Activated CD4-positive, alpha-beta T cell treated with anti-CD3 and anti-CD28 coated beads for 24 hours (primary cell): ENCODE results near the gene NDUFB8.
"Not testable (repeated sequence)": the region's sequence is repeated elsewhere in the genome, so short reads cannot be mapped to it uniquely, and the experiment has no call there.

Experiments used
- DNase-seq, 2 donors: peaks; one replicate each; pipeline ENCODE4 v3.0.0-alpha.2; 2020; ENCODE audit warnings: low read depth in 2 of 2

The NDUFB8 gene

DNA sequence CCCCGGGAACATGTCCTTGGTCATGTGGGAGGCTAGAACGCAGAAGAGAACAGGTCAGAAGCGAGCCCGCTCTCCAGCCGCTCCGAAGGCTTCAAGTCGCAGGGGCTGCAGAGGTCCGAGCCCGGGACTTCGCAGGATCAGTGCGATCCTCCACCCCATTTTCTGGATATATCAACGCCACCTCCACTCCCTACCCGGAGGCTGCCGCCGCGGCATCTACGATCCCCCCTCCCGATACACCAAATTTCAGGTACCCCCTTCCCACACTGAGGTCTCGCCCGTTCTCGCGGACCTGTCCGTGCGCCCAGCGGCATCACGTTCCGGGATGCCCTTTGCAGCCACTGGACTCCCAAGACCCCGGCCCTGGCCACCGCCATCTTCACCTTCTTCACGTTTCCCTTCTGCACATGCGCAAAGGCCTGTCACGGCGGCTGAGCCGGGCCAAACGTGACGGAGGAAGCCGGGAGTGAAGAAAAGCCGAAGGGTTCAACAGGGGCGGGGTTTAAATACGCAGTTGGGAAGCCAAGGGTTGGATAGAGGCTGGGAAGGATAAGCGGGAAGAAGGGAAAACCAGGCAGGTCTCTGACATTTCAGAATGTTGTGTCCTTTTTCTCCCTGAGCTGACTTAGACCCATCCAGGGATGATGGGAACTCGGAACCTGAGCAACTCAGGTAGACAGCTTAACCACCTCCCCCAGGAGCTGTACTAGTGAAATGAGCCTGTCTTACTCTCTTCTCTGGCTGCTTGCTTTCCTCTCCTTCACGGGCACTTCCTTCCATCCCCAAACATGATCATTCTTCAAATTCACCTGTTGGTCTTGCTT lies at the start of gene NDUFB8:
Gene NDUFB8, minus strand, starts transcription at position 397 of the 824 bp plus-strand sequence. Its CDS starts 20 bp downstream, at position 377.
- peak; percentile 83 to 84 for DNase-seq

DNA sequence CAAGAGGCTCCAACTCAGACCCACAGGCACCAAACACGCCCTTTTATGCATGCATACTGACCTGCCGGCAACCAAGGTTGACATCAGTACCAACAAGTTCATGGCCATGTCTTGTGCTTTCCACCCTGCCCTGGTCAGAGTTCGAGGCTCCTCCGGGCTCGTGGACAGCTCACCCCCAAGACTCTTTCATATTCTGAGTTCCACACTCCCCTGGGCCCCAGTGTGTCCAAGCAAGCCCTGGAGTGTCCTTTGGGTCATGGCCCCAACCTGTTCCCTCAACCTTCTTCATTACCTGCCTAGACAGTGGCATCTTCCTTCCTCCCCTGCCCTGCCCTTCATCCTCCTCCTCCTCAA lies 46.6 kb upstream of the NDUFB8 start:
- DNase-seq: no peak

DNA sequence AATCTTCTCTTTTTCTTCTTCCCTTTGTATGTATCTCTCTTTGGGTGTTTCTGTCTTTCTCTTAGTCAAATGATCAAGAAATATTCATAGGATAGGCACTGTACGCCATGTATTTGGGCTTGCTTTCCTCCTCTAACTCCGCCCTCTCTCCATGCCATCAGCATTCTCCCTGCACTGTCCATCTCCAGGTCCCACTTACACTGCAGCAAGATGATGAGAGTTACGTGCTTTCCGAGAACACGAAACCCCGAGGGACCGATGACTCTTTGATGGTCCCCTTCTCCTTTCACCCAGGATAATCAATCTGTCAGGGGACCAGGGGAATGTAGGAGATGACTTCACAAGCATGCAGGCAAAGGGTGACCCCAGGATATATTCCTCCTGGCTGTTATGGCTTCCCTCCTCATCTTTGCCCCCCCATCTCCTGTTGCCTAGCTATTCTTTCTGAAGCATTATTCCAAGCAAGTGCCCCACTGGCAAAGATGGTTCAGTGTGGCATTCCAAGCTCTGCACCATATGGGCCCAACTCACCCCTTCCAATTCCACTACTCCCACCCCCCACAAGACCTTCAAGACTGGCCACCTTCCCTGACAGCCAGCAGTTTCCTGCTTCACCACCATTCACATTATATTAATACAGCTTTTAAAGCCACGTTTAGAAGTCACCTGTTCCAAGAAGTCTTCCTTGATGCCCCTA lies 46.1 kb upstream of the NDUFB8 start:
- DNase-seq: no peak

DNA sequence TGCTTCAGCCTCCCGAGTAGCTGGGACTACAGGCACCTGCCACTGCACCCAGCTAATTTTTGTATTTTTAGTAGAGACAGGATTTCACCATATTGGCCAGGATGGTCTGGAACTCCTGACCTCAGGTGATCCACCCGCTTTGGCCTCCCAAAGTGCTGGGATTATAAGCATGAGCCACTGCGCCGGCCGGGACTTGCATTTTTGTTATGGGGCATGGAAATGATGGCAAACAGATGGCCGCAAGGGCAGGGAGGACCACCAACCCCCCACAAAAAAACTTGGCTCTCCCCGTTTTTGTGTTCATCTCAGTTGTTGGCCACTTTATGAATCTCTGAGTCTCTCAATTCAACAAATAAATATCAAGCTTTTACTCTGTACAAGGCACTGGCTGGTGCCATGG lies 45.5 kb upstream of the NDUFB8 start:
- not testable (repeated sequence) for DNase-seq

DNA sequence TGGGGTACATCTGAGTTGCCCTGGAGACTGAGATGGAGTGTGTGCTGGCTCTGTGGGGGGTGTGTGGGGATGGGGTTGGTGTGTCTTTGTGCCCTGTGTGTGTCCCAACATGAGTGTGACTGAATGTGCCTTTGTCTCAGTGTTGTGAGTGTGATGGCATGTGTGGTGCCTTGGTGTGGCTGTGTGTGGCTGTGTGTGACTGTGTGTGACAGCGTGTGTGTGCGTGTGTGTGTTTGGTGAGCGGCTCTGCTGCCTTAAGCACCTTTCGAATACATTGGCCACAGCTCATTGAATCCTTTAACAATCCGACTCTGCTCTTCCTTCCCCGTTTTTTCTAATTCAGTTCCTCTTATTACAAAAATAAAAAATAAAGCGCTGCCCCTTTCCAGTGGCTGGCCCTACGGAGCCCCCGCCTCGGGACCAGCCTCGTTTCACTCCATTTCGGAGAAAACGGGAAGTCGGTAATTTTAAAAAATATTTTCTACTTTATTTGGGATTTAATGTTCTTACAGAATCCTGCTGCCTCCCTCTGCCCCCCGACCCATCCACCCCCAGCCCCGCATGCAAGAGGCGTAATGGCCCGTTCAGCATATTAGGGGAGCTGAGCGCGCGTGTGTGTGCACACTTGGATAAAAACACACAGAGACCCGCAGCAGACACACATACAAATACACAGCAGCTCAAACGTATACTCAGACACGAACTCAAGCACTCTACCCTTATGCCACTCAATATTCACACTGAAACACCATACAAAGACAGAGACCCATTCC lies 41.6 kb upstream of the NDUFB8 start:
- DNase-seq: no peak

DNA sequence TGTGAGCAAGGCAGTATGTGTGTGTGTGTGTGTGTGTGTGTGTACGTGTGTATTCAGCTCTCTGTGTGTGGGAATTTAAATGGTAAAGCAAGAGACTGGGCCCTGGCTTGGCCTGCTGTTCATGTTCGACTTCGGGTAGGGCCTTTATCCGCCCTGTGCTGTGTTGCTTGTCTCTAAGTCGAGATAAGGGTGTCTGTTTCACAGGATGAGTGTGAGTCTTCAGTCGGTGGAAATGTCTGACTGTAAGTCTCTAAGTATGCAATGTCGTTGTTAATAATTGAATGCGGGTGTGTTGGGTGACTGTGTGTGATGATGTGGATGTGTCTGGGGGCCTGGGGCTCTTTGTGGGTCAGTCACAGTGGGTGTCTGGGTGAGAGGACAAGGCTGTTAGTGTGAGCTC lies 40.8 kb upstream of the NDUFB8 start:
- DNase-seq: no peak

DNA sequence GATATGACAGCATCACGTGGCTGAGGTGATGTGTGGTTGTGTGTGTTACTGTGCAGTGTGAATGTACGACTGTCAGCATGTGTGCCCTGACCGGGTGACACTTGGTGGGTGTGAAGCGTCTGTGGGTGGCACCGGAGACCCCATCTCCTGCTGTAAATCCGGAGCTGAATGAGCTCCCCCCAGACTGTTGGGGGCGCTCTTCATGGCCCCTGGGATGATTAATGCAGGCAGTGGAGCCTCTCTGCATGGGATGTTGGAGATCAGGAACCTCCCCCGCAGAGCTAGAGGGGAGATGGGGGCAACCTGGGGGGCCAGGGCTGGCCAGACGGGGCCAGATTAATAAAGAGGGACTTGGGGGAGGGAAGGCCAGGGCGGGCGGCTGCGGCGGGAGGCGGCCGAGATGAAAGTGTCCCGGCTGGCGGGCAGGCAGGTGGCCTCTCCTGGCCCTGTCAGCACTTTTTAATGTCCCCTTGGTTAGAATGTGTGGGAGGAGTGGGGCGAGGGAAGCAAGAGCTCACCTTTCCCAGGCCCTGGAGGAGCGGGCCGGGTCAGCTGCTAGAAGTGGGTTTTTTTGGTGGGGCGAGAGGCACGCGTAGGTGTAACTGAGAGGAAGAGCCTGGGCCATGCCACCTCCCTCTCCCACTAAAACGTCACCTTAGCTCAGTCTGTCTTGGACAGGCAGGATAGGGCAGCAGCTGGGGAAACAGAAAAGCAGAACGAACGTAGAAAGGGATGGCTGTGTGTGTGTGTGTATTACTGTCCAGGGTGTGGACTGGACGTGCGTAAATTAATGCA lies 40.2 kb upstream of the NDUFB8 start:
- no peak for DNase-seq

DNA sequence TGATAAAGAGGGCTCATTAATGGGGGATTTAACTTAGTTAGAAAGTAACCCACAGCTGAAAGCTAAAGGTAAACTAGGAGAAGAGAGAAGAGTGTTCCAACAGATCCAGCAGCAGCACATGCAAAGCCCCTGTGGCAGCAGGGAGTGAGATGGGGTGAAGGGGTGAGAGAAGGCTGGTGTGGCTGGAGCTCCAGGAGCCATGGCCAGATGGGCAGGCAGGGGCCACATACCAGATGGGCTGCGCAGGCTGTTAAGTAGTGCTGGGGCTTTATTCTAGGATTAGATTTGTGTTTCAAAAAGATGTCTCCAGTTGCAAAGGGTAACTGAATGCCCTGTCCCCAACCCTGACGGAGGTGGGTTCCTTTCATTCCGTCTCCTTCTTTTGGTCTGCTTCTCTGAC lies 39.2 kb upstream of the NDUFB8 start:
- DNase-seq: no peak

DNA sequence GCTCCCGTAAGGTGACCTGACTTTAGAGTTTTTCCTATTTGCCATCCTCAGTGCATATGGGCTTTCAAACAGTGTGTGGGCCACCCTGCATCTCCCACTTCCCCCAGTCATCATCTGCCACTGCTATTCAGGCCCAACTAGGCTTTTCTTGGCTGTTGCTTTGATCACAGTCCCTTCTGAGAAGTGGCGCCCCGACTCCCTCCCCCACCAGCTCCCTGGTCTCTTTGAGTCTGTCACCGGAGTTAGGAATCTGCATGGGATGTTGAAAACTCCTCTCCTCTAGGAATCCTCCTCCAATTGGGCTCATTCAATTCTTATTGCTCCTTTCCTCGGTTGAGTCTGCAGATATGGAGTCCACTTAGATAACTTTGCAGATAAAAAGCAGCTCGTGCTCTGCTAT lies 38.2 kb upstream of the NDUFB8 start:
- DNase-seq: no peak

DNA sequence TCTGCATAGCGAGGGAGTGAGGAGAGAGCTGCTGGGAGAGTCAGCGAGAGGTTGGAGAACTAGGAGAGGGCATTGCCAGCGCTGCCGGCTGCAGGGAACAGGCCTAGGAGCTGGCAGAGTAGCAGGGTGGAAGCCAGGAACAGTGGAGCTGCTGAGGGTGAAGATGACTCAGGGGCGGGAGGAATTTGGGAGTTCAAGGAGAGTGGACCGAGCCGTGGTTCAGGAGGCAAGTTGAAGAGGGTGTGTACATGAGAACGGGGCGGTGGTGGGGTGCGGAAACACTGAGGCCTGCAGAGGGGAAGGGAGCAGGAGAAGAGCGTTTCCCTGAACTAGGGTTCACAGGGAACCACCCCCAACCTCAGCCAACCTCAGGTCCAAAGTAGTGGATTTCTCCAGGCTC lies 37.6 kb upstream of the NDUFB8 start:
- DNase-seq: no peak

DNA sequence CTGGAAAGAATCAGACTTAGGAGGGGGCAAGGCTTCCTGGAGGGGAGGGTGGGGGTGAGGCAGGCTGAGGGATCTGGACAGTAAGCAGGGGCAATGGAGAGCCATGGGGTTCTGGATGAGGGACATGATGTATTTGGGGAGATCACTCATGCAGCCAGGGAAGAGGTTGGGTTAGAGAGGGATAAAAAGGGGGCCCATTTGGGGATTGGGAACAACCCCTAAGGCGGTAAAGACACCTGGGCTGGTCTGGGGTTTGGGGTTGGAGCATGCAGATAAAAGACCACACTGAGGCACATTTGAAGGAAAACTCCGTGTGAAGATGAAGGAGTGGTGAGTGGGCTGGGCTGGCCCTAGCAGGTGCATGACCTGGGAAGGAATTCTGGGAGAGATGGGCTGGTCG lies 36.9 kb upstream of the NDUFB8 start:
- DNase-seq: no peak

DNA sequence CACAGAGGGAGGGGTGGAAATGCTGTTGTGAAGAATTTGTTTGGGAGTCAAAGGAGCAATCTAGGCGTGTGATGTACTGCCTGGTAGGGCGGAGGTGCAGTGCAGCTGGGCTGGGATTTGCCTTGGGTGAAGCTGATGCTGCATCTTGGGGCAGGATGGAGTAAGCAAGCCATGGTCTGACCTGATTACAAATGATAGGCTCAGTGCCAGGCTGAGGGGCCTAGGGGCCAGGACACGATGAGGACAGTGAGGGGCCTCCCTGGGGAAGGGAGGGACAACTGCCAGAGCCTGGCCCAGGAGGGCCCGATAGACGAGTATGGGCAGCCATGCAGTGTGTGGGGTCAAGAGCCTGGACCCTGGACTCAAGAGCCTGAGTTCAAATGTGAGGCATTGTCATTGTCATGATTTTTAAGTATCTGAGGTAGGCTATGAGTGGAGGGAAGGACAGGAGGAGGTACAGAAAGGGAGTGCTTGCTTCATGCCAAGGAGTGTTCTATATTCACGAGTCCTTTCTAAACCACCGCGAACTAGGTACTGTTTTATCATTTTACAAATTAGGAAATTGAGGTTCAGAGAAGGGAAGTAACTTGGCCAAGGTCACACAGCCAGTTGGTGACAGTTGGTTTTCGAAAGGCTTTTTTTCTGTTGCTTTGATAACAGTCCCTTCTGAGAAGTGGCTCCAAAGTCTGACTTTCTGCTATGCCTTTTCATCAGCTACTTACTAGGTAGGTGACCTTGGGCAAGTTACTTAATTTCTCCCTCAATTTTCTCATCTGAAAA lies 35.7 kb upstream of the NDUFB8 start:
- no peak for DNase-seq

DNA sequence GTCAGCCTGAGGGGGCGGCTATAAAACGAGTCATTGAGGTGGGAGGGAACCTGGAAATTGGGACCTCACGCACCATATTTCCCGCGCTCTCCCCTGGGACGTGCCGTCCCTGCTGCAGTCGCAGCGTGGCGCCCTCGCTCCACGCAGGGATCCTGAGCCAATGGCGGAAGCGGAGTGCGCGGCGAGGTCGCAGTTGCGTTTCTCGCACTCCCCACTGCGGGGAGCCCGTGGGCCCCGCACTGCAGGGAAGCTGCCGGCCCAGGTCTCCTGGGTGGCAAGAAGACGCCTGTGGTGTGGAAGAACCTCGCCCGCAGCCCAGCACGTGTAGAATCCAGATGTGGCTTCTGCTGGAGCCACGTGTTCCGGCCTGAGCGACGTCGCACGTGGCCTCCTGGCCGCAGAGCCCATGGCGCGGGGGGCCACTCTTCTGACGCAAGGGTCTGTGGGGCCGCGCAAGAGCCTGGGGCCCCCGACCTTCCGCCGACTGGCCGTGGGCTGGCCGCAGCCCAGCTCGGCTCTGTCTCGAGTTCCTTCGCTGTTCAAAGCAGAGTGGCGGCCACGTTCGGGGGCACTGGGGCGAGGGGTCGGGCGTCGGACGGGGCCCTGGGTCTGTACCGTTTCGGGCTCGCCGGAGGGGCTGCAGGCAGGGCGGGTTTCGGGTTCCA lies 32.5 kb upstream of the NDUFB8 start:
- peak; percentile 69 to 71 for DNase-seq

DNA sequence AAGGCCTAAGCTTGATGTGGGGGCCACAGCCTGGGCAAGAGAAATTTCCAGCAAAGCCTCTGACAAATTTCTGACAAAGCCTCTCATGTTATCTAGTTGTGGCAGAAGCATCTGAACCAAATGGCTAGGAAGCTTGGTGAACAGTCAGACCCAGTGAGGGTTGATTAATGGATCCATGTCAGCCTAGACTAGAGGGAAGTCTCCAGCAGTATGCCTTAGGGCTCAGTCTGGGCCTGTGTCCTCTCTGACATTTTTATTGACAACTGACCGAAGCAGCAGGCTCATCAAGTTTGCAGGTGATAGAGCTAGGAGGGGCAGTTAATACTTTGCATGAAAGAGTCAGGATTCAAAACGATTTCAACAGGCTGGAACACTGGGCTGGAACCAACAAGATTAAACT lies 31.3 kb upstream of the NDUFB8 start:
- DNase-seq: no peak

DNA sequence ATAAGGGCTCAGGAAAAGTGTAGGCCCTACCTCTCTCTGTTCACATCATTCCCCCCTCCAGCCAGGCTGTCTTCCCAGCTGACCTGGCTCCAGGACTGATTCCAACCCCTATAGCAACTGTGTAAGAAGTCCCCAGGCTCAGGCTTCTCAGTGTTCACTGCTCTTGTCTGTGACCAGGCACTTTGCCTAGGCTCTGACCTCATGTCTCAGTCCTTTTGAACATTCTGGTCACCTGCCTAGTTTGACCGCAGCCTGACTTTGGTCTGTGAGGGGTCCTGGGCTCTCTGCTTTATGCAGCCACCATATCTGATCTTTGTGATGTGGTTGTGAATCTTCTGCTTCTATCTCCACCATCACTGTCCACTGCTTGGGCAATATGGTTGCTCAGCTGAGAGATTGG lies 30.6 kb upstream of the NDUFB8 start:
- DNase-seq: no peak

DNA sequence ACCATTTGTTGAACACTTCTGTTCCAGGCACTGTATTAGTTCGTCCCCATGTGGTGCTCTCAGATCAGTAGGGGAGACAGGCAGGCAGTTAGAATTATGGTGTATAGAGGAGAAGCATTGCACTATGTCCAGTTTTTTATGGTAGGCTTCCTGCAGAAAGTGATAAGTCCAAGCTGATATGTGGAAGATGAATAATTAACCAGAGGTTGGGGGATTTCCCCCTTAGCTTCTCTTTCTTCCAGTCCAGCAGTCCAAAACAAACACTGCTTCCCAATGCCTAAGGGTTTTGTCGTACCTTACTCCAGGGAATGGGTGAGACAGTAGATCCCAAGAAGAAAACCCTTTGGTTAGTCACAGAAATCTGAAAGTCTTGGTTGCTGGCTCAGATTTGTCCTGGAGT lies 25.2 kb upstream of the NDUFB8 start:
- no peak for DNase-seq

DNA sequence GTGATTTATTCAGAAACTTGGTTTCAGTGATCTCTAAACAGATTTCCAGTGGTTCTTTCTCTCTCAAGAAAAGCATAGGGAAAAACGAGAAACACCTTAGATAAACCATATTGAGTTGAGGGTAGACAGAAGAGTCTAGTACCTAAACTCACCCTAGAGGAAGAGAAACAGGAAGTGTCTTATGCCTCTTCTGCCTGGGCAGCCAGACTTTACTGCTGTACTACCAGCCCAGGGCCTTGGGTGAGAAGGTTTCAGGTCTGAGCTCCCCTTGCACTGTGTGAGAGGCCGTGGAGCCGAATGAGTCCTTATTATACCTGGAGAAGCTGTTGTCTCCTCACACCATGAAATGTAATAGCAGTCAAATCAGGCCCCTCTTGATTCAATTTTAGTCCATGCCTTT lies 24.3 kb upstream of the NDUFB8 start:
- no peak for DNase-seq

DNA sequence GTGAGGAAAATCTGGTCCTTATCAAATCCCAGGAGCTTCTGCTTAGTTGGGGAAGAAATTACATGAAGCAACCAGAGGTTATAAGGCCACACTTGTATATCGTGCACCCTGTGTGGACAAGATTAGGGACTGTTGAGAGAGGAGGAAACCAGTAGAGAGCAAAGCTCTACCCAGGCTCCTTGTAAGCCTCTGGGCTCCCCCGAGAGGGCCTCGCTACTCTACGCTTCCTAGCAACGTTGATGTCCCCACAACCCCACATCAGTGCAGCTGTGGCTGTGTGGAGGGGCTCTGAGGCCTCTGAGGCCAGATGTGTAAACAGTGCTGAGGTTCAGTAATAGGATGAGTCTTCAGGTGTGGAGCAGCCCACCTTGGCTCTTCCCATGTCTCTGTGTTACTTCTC lies 22.1 kb upstream of the NDUFB8 start:
- no peak for DNase-seq

DNA sequence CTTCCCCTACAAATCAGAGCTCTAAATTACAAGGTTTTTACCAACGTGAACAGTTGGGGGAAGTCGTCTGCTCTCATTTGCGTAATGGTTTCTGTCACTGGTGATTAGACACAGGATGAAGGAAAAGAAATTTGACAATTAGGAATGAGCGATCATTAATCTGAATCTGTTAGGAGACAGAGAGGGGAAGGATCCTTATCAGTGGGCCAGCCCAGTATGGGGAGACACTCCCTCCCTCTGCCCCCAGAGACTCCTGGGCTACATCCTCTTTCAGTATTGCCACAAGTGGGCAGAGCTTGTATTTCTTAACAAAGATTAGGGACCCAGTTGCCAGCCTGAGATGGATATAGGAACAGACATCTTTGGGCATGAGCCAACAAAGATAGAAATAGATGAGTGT lies 21.5 kb upstream of the NDUFB8 start:
- DNase-seq: no peak

DNA sequence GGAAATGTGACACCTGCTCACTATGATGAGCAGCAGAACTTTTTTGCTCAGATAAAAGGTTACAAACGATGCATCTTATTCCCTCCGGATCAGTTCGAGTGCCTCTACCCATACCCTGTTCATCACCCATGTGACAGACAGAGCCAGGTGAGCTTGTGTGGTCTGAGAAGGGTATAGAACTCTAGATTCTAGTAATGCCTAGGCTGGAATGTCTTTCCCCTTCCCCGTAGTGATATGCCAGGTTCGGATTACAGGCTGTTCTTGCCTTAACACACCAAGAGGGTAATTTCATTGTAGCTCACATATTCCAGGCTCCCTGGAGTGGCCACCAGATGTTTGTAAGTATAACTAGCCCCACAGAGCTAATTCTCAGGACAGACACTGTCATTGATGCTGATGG lies 15.3 kb upstream of the NDUFB8 start:
- DNase-seq: no peak

DNA sequence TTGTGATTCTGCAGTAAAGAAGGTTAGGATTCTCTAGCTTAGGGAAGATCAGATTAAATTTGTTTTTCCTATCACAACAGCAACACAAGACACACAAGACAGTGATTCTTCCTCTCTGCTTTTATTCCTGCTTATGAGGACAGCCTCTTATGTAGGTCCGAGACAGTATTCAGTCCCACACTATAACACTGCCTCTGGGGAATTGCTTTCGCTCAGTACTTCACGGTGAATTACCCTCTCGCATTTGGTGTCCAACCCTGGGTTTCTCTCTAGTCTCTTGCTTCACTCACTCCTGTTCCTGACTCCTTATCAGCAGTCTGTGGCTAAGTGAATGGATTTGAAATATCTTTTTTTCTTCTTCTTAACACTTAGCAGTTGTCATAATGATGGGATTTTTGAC lies 7.8 kb upstream of the NDUFB8 start:
- DNase-seq: no peak
